ENCODE results near the gene WDSUB1.

The WDSUB1 gene

DNA sequence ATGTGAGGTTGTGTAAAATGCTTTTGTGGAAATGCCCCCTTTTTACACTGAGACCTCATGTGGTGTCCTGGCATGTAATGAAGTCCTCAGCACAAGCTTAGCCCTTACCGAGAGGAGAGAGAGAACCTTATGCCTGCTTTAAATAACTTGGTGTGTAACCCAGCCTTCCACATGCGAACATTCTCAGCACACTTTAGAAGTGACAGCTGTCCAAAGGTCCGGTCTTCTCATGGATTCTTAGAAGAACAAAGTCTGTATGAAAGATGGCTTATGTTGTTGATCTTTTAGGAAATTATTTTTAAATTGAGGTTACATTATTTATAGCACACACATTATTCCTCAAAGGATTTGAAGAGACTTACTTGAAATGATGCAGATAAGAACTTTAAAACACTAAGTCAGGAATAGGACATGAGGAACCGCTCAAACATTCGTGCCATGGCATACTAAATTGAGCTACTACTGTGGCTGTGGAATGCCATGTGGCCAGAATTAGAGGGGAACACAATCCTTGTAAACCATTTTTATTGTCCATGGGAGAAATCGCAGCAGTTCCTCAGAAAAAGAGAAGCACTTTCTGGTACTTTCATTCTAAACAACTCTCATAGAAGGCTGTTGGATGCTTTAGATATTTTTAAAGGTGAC is 79.6 kb downstream of the WDSUB1 start:
- no peak for DNase-seq (ENCODE audit: insufficient read length, low spot score)
- no peak for TF ChIP-seq POLR2A (IDR thresholded peaks at IDR 0.05; ENCODE audit: low read depth, low read length)
- no peak for FAIRE-seq

DNA sequence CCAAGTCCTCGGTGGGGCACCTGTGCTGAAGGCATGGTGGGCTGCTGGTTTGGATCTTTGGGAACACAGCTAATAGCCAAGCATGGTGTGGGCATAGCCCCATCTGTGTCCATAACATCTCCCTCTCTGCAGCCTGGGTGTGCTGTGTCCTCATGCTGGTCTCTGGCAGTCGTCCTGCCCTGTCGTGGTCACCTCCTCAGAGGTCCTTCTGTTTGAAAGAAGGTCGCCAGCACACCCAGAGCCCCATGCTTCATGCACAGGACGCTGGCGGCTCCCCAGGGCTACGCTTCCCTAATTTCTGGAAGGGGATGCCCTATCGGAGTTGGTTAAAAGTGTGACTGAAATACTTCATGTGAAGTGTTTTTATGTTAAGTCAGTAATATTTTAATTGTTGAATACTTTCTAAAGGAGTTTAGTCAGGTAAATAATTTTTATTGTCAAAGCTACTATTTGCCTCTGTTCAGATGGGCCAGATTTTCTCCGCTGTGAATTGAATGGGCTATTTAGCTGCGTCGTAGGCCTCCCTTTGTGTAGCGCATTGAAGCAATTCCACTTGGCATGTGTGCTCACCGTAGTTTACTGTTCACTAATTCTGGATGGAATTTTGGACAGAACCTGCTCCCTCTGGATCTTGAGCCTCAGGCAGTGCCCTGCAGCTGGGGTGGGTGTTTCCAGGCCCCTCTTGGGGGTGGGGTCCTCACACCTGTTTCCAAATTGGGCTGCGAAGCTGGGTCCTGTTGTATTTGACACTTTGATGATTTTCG is 81.9 kb downstream of the WDSUB1 start:
- DNase-seq (ENCODE audit: insufficient read length, low spot score) (no peak), FAIRE-seq (no peak)
- TF ChIP-seq POLR2A (IDR thresholded peaks at IDR 0.05; ENCODE audit: low read depth, low read length), result no peak

DNA sequence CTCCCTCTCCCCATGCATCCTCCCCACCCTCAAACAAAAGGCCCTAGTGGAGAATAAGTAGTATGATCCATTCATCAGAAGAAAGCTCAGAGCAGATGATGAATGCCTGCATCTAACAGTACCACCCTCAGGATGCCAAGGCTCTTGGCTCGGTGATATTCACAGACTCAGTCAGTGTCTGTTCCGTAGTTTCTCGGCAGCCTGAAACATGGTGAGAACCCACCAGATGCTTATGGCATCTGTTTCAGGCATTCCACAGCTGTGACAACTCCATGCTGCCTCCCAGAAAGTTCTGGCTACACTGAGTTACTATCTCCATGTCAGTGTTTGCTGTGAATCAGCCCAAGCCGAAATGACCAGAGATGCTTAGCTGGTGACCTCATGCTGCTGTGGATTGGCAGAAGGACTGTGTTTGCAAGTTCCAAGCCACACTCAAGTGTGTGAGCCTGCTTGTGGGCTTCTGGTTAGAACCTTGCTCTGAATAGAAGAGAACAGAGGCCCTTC is 83.9 kb downstream of the WDSUB1 start:
- peak; percentile 87 for DNase-seq (ENCODE audit: insufficient read length, low spot score)
- no peak for TF ChIP-seq POLR2A (IDR thresholded peaks at IDR 0.05; ENCODE audit: low read depth, low read length)
- FAIRE-seq, result peak; percentile 98

DNA sequence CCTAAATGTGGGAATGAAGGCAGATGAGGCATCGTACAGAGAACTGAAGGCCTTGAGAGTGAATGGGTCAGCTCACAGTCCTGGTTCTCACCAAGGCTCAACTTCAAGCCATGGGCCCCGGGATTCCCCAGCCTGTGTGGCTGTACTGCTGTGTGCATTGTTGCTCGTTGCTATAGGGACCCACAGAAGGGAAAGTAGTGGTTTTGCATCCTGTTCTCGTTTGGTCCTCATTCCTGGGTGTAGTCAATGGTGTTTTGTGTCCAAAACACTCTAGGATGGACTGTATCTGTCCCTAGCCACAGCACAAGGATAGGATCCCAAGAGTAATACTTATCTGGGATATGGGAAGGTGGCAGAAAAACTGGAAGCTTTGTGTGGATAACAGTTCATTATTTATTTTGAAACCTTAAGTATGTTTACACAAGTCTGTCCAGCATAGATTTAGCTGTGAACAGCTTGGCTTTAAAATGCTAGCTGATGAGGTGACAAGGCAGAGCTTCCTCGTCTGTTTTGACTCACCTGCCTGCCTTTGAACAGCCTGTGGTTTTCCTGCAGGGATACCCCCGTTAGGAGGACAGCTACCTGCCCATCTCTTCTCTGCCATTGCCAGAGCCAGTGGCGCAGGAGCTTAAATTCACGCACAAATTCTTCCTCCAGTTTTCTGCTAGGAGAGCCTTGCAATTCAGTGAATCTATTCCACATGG is 85.0 kb downstream of the WDSUB1 start:
- FAIRE-seq, result no peak
- DNase-seq (ENCODE audit: insufficient read length, low spot score), result no peak
- no peak for TF ChIP-seq POLR2A (IDR thresholded peaks at IDR 0.05; ENCODE audit: low read depth, low read length)

DNA sequence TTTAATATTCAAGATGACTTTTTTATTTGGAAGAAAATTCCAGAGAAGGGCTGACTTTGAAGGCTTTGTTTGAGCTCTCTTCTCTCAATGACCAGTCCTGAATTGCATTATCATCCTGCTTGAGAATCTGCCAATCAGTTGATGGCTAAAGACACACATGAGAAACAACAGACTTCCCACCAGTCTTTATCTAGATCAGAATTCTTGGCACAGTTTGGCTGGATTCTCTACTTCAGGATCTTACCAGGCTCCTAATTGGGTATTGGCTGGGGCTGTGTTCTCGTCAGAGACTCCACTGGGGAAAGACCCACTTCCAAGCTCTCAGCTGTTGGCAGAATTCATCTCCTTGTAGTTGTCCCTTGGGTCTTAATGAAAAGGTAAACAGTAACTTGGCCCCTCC is 86.0 kb downstream of the WDSUB1 start:
- FAIRE-seq, result no peak
- DNase-seq (ENCODE audit: insufficient read length, low spot score), result no peak
- no peak for TF ChIP-seq POLR2A (IDR thresholded peaks at IDR 0.05; ENCODE audit: low read depth, low read length)

DNA sequence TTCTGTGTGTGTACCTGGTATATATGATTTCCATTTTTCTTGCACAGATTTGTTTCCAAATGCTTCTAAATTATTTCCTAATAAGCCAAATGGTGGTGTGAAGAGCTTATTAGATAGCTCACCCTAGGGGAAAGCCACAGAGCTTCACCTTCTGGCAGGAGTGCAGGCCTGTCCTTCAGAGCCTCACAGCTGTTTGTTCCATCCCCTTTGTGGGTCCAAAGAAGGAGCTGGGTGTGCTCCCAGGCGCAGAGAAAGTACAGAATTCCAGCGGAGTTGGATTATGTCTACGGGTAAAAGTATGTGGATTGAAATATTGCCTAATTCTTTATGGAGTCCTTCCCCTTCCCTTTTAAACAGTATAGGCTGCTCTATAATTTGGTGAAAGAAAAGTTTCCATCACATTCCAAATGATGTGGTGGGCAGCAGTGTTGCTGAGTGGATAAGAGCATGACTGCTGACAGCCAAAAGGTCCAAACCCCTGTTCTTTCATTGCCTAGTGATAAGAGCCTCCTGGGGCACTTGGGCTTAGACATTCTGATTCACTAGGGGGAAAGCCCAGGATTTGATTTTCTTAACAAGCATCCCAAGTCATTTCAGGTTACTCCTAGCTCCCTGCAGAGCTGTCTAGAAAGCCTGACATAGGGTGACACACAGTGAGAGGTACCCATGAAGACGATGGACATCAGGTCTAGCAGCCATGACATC is 86.6 kb downstream of the WDSUB1 start:
- DNase-seq (ENCODE audit: insufficient read length, low spot score), result no peak
- no peak for FAIRE-seq
- no peak for TF ChIP-seq POLR2A (IDR thresholded peaks at IDR 0.05; ENCODE audit: low read depth, low read length)

DNA sequence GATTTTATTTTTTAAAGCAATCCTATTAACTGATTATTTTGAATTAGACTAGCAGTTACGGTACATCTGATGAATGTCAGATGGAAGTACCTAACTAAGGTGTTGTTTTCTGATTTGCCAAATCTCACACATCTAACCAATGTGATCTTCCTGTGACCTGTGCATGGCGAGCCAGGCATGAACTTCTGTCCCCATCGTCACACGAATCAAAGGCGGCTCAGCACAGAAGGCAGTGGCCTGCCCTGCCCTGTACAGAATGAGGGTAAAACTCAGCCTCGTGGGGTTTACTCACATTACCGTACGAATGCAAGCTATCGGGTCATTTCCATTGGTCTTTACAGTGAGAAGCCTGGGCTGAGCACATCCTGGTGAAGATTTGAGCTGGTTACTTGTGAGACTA is 87.3 kb downstream of the WDSUB1 start:
- no peak for TF ChIP-seq POLR2A (IDR thresholded peaks at IDR 0.05; ENCODE audit: low read depth, low read length)
- DNase-seq (ENCODE audit: insufficient read length, low spot score) (no peak), FAIRE-seq (no peak)

DNA sequence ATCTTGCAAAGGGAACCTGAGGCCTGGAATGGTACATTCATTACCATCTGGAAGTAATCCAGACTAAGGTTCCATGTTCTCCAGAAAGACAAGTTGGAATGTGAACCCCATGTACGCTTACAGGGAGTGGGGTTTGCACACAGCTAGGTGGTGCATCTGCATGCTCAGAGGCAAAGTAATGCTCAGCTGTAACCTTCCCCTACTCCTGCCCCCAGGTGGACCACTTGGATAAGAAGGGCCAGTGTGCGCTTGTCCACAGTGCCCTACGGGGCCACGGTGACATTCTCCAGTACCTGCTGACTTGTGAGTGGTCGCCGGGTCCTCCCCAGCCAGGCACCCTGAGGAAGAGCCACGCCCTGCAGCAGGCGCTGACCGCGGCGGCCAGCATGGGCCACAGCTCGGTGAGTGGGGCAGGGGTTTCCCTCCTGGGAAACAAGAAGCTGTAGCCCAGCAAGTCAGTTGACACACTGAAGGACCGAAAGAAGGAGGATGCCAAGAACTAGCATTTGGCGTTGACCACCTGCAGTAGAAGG is 90.0 kb downstream of the WDSUB1 start:
- DNase-seq (ENCODE audit: insufficient read length, low spot score) (no peak), FAIRE-seq (no peak)
- no peak for TF ChIP-seq POLR2A (IDR thresholded peaks at IDR 0.05; ENCODE audit: low read depth, low read length)

DNA sequence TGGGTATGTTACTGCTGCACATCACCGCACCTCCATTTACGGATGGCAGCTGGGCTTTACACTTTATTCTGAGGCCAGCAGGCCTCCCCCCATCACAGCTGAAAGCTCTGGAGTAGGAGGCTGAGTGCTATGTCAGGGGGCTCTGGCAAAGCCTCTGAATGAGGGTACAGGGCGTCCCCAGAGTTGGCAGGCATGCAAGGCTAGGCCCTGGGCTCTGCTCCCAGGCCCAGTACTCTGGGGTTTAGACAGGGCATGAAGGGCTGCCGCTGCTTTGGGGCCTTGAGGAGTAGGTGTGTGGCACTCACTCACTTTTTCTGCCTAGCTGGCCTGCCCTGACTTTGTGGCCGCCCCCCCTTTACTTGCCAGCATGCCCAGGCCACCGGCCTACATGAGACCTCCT is 90.8 kb downstream of the WDSUB1 start:
- TF ChIP-seq POLR2A (IDR thresholded peaks at IDR 0.05; ENCODE audit: low read depth, low read length), result no peak
- FAIRE-seq, result no peak
- no peak for DNase-seq (ENCODE audit: insufficient read length, low spot score)

DNA sequence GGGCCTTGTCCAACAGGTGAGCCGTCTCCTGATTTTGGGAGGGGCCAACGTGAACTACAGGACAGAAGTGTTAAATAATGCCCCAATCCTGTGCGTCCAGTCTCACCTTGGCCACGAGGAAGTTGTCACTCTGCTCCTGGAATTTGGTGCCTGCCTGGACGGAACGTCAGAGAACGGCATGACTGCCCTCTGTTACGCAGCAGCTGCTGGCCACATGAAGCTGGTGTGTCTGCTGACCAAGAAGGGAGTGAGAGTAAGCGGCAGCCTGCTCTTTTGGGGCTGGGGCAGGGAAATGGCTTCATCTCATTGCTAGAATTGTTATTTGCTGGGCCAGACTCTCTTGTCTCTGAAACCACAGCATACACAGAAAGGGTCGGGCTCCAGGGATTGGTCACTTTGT is 92.3 kb downstream of the WDSUB1 start:
- no peak for FAIRE-seq
- no peak for DNase-seq (ENCODE audit: insufficient read length, low spot score)
- TF ChIP-seq POLR2A (IDR thresholded peaks at IDR 0.05; ENCODE audit: low read depth, low read length), result no peak

DNA sequence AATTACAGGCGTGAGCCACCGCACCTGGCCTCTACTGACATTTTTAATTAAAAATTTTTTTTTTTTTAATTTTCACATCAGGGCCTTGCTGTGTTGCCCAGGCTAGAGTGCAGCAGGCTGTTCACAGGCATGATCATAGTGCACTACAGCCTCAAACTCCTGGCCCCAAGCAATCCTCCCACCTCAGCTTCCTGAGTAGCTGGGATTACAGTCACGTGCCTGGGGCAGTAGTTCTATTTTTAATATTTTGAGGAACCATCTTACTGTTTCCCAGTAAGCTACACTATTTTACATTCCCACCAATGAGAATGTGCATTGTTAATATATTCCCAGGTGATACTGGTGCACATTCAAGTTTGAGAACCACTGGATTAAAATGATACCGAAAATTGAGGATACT is 92.7 kb downstream of the WDSUB1 start:
- DNase-seq (ENCODE audit: insufficient read length, low spot score) (no peak), FAIRE-seq (no peak)
- no peak for TF ChIP-seq POLR2A (IDR thresholded peaks at IDR 0.05; ENCODE audit: low read depth, low read length)

DNA sequence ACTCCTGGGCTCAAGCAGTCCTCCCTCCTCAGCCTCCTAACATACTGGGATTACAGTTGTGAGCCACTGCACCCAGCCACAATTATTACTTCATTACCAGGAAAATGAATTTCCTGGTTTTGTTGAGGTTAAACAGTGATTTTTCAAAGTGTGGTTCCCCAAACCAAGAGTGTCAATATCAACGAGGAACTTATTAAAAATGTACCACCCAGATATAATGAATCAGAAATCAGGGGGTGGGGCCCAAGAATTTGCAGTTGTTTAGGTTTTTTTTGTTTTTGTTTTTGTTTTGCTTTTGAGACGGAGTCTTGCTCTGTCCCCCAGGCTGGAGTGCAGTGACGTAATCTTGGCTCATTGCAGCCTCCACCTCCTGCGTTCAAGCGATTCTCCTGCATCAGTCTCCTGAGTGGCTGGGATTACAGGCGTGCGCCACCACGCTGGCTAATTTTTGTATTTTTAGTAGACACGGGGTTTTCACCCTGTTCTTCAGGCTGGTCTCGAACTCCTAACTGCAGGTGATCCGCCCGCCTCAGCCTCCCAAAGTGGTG is 94.1 kb downstream of the WDSUB1 start:
- no peak for TF ChIP-seq POLR2A (IDR thresholded peaks at IDR 0.05; ENCODE audit: low read depth, low read length)
- FAIRE-seq, result no peak

DNA sequence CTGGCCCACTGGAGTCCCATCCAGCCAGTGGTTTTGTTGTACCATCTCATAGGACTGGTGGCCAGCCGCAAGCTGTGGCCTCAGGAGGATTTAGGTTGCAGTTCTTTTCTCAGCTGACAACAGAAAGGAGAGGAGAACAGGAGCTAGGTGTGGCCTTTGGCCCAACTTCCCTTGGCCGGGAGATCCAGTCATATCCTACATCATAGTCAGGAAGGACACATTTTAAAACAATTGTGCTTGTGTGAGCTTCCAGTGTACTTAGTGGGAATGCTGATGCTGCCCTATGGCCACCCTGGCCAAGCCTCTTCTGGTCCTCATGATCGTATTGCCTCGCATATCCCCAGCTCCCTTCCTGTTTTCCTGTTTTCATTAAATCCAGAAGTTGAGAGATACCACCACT is 98.1 kb downstream of the WDSUB1 start:
- FAIRE-seq (no peak), DNase-seq (ENCODE audit: insufficient read length, low spot score) (no peak)
- TF ChIP-seq POLR2A (IDR thresholded peaks at IDR 0.05; ENCODE audit: low read depth, low read length), result no peak

More for the DNA sequence above, 94.1 kb downstream of the WDSUB1 start:
- no peak for DNase-seq (ENCODE audit: insufficient read length, low spot score)

Data from H54 (cell line).